GM19467 (cell line): Measurements from ENCODE around the gene UGT1A7.

Experiments
- ATAC-seq: cut with Tn5 transposase; IDR thresholded peaks from one replicate; pipeline ENCODE4 v1.9.1; 2021; ENCODE audit warnings: mild to moderate bottlenecking, moderate library complexity; ENCODE audit not compliant: unreplicated experiment

The UGT1A7 gene

GRCh38 chr2:233758141-233758540 lies 76.4 kb downstream of the UGT1A7 start:
- ATAC-seq, result no peak

GRCh38 chr2:233758849-233759248 lies 77.1 kb downstream of the UGT1A7 start:
- no peak for ATAC-seq

DNA sequence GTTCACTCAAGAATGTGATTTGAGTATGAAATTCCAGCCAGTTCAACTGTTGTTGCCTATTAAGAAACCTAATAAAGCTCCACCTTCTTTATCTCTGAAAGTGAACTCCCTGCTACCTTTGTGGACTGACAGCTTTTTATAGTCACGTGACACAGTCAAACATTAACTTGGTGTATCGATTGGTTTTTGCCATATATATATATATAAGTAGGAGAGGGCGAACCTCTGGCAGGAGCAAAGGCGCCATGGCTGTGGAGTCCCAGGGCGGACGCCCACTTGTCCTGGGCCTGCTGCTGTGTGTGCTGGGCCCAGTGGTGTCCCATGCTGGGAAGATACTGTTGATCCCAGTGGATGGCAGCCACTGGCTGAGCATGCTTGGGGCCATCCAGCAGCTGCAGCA lies 78.3 kb downstream of the UGT1A7 start, which contains the start of gene UGT1A1:
TSS of gene UGT1A1 (plus strand) at position 228 of the 400 bp plus-strand sequence. CDS start at position 246, 18 bp downstream.
- ATAC-seq, result no peak

DNA sequence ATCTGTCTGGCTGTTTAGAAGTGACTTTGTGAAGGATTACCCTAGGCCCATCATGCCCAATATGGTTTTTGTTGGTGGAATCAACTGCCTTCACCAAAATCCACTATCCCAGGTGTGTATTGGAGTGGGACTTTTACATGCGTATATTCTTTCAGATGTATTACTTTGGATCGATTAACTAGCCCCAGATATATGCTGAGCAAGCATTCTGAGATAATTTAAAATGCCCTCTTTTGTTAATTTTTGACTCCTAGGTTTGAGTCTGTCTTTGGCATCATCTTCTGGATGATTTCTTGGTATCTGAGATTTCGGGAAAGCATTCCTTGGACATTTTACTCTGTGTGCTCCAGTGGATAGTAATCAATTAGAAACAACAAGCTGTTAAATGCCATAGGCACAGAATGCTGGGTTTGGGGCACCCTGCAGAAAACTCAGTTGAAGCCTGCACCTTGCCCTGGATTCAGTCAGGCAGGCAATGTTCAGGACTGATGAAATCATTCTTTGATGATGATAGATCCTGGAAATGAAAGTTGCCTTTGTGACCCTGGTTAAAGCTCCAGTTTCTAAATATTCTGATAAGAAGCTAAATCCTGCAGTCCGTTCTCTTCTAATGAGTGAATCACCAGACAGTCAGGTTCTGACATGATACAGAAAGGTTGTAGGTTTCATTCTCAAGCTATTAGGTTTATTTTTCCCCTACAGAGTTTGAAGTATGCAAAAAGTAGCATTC lies 79.5 kb downstream of the UGT1A7 start:
- no peak for ATAC-seq

GRCh38 chr2:233764264-233764663 lies 82.6 kb downstream of the UGT1A7 start:
- no peak for ATAC-seq

GRCh38 chr2:233764761-233765160 lies 83.1 kb downstream of the UGT1A7 start:
- no peak for ATAC-seq

GRCh38 chr2:233766416-233766815 lies 84.7 kb downstream of the UGT1A7 start:
- ATAC-seq, result no peak

DNA sequence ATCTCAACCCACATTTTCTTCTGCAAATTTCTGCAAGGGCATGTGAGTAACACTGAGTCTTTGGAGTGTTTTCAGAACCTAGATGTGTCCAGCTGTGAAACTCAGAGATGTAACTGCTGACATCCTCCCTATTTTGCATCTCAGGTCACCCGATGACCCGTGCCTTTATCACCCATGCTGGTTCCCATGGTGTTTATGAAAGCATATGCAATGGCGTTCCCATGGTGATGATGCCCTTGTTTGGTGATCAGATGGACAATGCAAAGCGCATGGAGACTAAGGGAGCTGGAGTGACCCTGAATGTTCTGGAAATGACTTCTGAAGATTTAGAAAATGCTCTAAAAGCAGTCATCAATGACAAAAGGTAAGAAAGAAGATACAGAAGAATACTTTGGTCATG lies 86.4 kb downstream of the UGT1A7 start:
- ATAC-seq, result no peak

- no peak for ATAC-seq
These were observed 87.6 kb downstream of the UGT1A7 start for GRCh38 chr2:233769260-233769659.

- no peak for ATAC-seq
These were observed 90.5 kb downstream of the UGT1A7 start for GRCh38 chr2:233772153-233772552.

DNA sequence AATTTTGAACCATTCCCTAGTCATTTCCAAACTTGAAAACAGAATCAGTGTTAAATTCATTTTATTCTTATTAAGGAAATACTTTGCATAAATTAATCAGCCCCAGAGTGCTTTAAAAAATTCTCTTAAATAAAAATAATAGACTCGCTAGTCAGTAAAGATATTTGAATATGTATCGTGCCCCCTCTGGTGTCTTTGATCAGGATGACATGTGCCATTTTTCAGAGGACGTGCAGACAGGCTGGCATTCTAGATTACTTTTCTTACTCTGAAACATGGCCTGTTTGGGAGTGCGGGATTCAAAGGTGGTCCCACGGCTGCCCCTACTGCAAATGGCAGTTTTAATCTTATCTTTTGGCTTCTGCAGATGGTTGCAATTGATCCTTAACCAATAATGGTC lies 90.9 kb downstream of the UGT1A7 start:
- ATAC-seq, result no peak

DNA sequence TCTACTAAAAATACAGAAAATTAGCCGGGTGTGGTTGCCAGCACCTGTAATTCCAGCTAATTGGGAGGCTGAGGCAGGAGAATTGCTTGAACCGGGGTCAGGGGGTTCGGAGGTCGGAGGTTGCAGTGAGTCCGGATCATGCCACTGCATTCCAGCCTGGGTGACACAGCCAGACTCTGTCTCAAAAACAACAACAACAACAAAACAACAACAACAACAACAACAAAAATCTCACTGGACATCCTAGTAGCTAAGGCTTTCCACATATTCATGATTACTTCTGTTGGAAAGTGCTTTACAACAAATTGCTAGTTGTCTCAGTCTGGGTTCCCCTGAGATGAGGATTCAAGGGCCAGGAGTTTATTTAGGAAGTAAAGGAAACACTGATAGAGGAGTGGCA lies 92.2 kb downstream of the UGT1A7 start:
- no peak for ATAC-seq

DNA sequence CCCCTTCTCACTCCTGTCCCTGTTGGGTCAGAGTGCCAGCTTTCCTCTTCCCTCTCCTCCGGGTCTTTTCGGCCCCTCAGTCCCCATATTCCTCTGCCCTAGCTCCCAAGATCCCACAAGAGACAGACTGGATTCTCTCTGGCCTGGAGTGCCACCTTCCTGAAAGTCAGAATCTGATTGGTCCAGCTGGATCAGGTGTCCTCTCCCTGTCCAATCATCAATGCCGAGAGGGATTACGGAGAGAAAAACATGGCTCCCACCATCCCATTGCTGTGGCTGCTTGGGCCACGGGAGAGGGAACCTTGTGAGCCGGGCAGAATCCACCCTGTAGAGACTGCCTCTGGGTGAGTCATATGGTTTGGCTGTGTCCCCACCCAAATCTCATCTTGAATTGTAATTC lies 93.7 kb downstream of the UGT1A7 start:
- no peak for ATAC-seq

DNA sequence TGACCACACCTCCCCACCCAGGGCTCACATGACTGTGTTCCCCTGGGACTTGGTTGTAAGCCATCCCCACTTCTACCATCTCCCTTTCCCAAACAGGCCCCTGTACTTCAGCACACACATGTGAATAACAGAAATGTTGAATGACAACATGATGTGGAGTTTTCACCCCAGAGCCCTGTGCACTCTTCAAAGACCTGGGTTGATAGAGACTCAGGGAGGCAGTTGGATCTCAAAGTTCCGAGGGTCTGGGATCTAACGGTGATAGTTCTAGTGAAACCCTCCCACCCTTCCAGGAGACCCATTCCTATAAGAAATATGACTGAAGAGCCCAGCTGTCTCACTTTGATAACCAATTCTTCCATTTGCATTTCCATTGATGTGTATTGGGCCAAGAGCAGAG lies 96.3 kb downstream of the UGT1A7 start, which contains the start of gene MROH2A:
TSS of gene MROH2A (plus strand) at position 301 of the 400 bp plus-strand sequence. CDS start 1,029 bp downstream, outside the sequence.
- ATAC-seq, result no peak

DNA sequence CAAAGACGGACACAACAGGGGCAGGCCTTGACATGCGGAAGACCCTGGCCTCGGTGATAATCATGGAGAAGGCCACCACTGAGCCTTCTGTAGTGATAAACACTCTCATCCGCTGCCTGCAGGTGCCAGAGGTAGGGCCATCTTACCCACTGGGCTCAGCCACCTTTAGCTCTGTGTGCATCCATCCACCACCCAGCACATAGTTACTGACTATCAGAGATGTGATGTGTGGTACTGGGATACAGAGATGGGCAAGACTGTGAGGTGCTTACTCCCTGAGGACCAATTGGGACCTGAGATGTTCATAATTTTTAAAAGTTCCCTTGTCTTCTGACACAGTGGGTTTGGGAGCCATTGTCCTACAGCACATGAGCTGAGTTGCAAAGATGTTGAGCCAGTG lies 98.0 kb downstream of the UGT1A7 start:
- no peak for ATAC-seq

GRCh38 chr2:233780771-233781170 lies 99.1 kb downstream of the UGT1A7 start:
- no peak for ATAC-seq

GRCh38 chr2:233789554-233789953 lies 107.9 kb downstream of the UGT1A7 start:
- ATAC-seq, result no peak

GRCh38 chr2:233791151-233791882 lies 109.6 kb downstream of the UGT1A7 start:
- ATAC-seq, result no peak

- no peak for ATAC-seq
These were observed 110.2 kb downstream of the UGT1A7 start for GRCh38 chr2:233791883-233792329.

DNA sequence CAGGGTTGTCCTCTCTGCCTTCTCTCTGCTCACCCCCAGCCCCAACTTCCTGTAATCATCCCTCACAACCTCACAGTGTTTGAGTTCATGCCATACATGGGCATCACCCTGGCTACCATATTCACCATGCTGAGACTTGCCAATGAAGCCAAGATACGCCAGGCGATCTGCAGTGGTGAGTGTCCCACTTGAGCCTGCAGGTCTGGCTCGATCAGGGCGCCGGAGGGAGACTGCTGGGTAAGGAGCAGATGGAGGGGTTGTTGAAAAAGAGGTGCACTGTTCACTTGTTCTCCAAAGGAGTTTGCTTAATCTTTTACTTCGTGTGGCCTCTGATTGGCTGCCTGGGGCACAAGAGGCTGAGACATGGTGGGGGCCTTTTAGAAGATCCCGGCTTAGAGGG lies 111.0 kb downstream of the UGT1A7 start:
- no peak for ATAC-seq

GRCh38 chr2:233793465-233794127 lies 111.9 kb downstream of the UGT1A7 start:
- ATAC-seq, result no peak
